ENCODE data around the gene NR1I3. TPM values are rescaled to one million over a fixed set of nuclear protein-coding genes. Genes with fewer than 3 reads are reported as not detected.

NR1I3 gene
- total RNA-seq, 4 donors from 2014 or later, result not detected

GRCh38 chr1:161196111-161196510 is 41.9 kb downstream of the NR1I3 start:
- H3K4me3 ChIP-seq, result peak overlapping the region in 2 of 4 donors; percentile 1 to 50
- no peak for TF ChIP-seq EP300 (IDR thresholded peaks at IDR 0.05)
- TF ChIP-seq POLR2A (IDR thresholded peaks at IDR 0.05), result no peak
- TF ChIP-seq CTCF (IDR thresholded peaks at IDR 0.05), result no peak
- H3K36me3 ChIP-seq, result peaks cover 0 to 10% (median 0%) of the 10 kb centered on the region in 3 donors
- H3K9me3 ChIP-seq, result no peaks in the 10 kb centered on the region
- no peak for DNase-seq (ENCODE audit: low spot score in 2 of 2)
- WGBS, 2 donors, result 79 to 94% methylated on average over 6 to 7 of the region's 7 CpGs
- H3K27ac ChIP-seq, result peak overlapping the region in 3 of 4 donors; percentile 95 to 98 (median 97)
- peaks cover 7 to 89% (median 68%) of the 10 kb centered on the region in 4 donors for H3K4me1 ChIP-seq
- H3K27me3 ChIP-seq, result no peaks in the 10 kb centered on the region

GRCh38 chr1:161195171-161195570 is 42.8 kb downstream of the NR1I3 start:
- WGBS, 2 donors, result 72 to 77% methylated on average over 4 of the region's 4 CpGs
- Histone ChIP-seq H3K4me3 (peak overlapping the region in 1 of 4 donors; percentile 50), H3K27me3 (no peaks in the 10 kb centered on the region), H3K36me3 (peaks cover 0 to 17% (median 0%) of the 10 kb centered on the region in 3 donors), H3K4me1 (peaks cover 7 to 87% (median 59%) of the 10 kb centered on the region in 4 donors), H3K27ac (peak overlapping the region in 3 of 4 donors; percentile 38 to 98 (median 97)), H3K9me3 (no peaks in the 10 kb centered on the region)
- TF ChIP-seq CTCF (IDR thresholded peaks at IDR 0.05) (no peak), POLR2A (IDR thresholded peaks at IDR 0.05) (no peak), EP300 (IDR thresholded peaks at IDR 0.05) (peak in 1 of 2 donors; percentile 33)
- DNase-seq (ENCODE audit: low spot score in 2 of 2), result no peak

- Histone ChIP-seq H3K27me3 (no peaks in the 10 kb centered on the region), H3K4me3 (peak overlapping the region in 1 of 4 donors; percentile 13), H3K9me3 (no peaks in the 10 kb centered on the region), H3K4me1 (peaks cover 7 to 72% (median 45%) of the 10 kb centered on the region in 4 donors), H3K36me3 (peaks cover 0 to 17% (median 0%) of the 10 kb centered on the region in 3 donors), H3K27ac (peak overlapping the region in 3 of 4 donors; percentile 62 to 98 (median 97))
- WGBS, 2 donors, result 46 to 60% methylated on average over 12 to 16 of the region's 21 CpGs
- TF ChIP-seq POLR2A (IDR thresholded peaks at IDR 0.05) (no peak), CTCF (IDR thresholded peaks at IDR 0.05) (peak; percentile 19 to 58 (median 42)), EP300 (IDR thresholded peaks at IDR 0.05) (peak in 1 of 2 donors; percentile 43)
- DNase-seq (ENCODE audit: low spot score in 2 of 2), result no peak
Observed at GRCh38 chr1:161193561-161194235, 44.3 kb downstream of the NR1I3 start.

GRCh38 chr1:161192476-161193465 is 45.2 kb downstream of the NR1I3 start:
- peak in 1 of 2 donors; percentile 71 for DNase-seq (ENCODE audit: low spot score in 2 of 2)
- Histone ChIP-seq H3K4me3 (no peak overlapping the region), H3K27ac (peak overlapping the region in 3 of 4 donors; percentile 62 to 98 (median 97)), H3K36me3 (peaks cover 0 to 17% (median 0%) of the 10 kb centered on the region in 3 donors), H3K27me3 (no peaks in the 10 kb centered on the region), H3K9me3 (no peaks in the 10 kb centered on the region), H3K4me1 (peaks cover 5 to 63% (median 36%) of the 10 kb centered on the region in 4 donors)
- WGBS, 2 donors, result 45 to 48% methylated on average over 13 to 14 of the region's 15 CpGs
- peak in 1 of 2 donors; percentile 33 for TF ChIP-seq EP300 (IDR thresholded peaks at IDR 0.05)
- no peak for TF ChIP-seq POLR2A (IDR thresholded peaks at IDR 0.05)
- TF ChIP-seq CTCF (IDR thresholded peaks at IDR 0.05), result peak; percentile 78 to 90 (median 84)

Data from tibial nerve (tissue), 4 donors.